ENCODE data around the gene CLDN6.
A peak's percentile ranks its signal among the peaks of the same experiment; 100 is the strongest.

Gene CLDN6

DNA sequence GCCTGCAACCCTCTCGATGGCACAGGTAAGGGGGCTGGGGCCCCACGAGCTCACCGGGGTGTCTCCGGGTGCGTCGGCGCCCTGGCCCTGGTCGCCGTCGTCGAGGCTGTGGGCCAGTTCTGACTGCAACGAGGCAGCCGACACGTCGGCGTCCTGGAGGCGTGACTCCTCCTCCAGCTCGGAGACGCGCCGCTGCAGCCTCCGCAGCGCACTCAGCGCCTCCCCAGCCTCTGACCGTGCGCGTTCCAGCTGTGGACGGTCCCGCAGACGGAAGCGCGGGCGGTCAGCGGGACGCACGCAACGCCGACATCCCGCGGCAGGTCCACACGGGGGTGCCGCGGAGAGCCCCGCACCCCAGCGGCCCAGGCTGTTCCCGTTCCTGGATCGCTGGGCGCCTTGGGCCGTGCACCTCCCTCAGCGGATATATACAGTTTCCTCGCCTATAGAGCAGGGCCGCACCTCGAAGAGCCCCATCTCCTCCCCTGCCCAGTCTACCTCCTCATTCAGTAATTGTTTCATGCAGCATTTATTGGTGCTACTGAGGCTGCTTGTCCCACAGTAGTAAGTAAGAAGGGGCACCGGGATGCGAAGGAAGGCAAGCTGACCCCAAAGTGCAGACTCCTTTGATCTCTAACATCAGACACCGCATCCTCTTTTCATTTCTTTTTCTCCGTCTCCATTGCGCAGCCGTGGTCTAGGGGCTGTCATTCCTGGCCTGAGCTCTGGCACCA is 11.7 kb upstream of the CLDN6 start:
- no peaks in the 10 kb centered on the region for H3K9me3 ChIP-seq (ENCODE audit: control insufficient read depth, insufficient read depth, low read length)
- H3K36me3 ChIP-seq (ENCODE audit: control insufficient read depth, low read length), result peaks cover 19% of the 10 kb centered on the region
- H3K4me2 ChIP-seq (ENCODE audit: low read length), result no peak overlapping the region
- no peaks in the 10 kb centered on the region; the same call in 1 of the 2 replicates for H4K20me1 ChIP-seq (ENCODE audit: control insufficient read depth, insufficient read depth, low read depth, low read length)
- no peak overlapping the region for H3K4me3 ChIP-seq (ENCODE audit: low read length)
- H3K27me3 ChIP-seq (ENCODE audit: control insufficient read depth, low read length), result peaks cover 52% of the 10 kb centered on the region
- H3K4me1 ChIP-seq (ENCODE audit: control insufficient read depth, low read length), result peaks cover 16% of the 10 kb centered on the region
- H3K27ac ChIP-seq (ENCODE audit: low read depth, low read length), result no peak overlapping the region
- H3F3A ChIP-seq (ENCODE audit: control insufficient read depth, insufficient read depth), result 0 out of 2 replicates have a peak, but pooled peaks cover 2% of the 10 kb centered on the region
- peaks cover 5% of the 10 kb centered on the region for H3K79me2 ChIP-seq (ENCODE audit: control insufficient read depth, low read length)
- TF ChIP-seq, protein P1, sequence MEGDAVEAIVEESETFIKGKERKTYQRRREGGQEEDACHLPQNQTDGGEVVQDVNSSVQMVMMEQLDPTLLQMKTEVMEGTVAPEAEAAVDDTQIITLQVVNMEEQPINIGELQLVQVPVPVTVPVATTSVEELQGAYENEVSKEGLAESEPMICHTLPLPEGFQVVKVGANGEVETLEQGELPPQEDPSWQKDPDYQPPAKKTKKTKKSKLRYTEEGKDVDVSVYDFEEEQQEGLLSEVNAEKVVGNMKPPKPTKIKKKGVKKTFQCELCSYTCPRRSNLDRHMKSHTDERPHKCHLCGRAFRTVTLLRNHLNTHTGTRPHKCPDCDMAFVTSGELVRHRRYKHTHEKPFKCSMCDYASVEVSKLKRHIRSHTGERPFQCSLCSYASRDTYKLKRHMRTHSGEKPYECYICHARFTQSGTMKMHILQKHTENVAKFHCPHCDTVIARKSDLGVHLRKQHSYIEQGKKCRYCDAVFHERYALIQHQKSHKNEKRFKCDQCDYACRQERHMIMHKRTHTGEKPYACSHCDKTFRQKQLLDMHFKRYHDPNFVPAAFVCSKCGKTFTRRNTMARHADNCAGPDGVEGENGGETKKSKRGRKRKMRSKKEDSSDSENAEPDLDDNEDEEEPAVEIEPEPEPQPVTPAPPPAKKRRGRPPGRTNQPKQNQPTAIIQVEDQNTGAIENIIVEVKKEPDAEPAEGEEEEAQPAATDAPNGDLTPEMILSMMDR (IDR thresholded peaks at IDR 0.05; ENCODE audit: low read depth, low read length, poor library complexity, severe bottlenecking), result no peak
- no peak for TF ChIP-seq EZH2phosphoT487 (IDR thresholded peaks at IDR 0.05; ENCODE audit: borderline replicate concordance, low read length)
- no peaks in the 10 kb centered on the region for H3K9me2 ChIP-seq (replicated peaks; ENCODE audit: control insufficient read depth, low read length)

DNA sequence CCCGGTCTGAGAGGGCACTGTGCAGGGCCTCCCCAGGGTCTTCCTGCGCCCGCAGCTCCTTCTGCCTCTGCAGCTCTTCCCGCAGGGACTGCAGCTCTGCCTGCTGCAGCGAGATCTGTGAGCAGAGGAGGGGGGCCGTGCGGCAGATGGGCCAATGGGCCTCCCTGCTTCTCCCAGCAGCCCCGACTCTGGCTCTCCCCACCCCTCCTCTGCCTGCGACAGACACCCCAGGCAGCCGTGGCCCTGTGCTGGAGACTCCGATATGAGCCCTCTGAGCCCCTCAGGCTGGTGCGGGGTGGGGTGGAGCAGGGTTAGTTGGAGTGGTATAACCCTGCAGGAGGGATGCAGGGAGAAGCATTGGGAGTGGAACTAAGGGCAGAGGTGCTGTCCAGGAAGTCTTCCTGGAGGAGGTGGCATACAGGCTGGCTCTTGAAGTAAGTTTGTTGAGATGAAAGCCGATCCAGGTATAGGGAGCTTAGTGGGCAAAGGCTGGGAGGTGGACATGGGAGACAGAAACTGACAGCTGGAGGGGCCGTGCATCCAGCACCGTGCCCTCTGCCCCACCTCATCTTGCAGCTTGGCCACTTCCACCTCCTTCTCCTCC is 10.8 kb upstream of the CLDN6 start:
- Histone ChIP-seq H3K4me1 (ENCODE audit: control insufficient read depth, low read length) (peaks cover 16% of the 10 kb centered on the region), H3F3A (ENCODE audit: control insufficient read depth, insufficient read depth) (0 out of 2 replicates have a peak, but pooled peaks cover 2% of the 10 kb centered on the region), H3K79me2 (ENCODE audit: control insufficient read depth, low read length) (peaks cover 5% of the 10 kb centered on the region), H3K27ac (ENCODE audit: low read depth, low read length) (no peak overlapping the region), H3K36me3 (ENCODE audit: control insufficient read depth, low read length) (peaks cover 19% of the 10 kb centered on the region), H3K9me3 (ENCODE audit: control insufficient read depth, insufficient read depth, low read length) (no peaks in the 10 kb centered on the region), H3K27me3 (ENCODE audit: control insufficient read depth, low read length) (peaks cover 43% of the 10 kb centered on the region), H3K4me3 (ENCODE audit: low read length) (no peak overlapping the region), H3K4me2 (ENCODE audit: low read length) (peak overlapping the region; percentile 28; the same call in 1 of the 2 replicates), H4K20me1 (ENCODE audit: control insufficient read depth, insufficient read depth, low read depth, low read length) (no peaks in the 10 kb centered on the region; the same call in 1 of the 2 replicates), H3K9me2 (replicated peaks; ENCODE audit: control insufficient read depth, low read length) (no peaks in the 10 kb centered on the region)
- TF ChIP-seq, protein P1 (IDR thresholded peaks at IDR 0.05; ENCODE audit: low read depth, low read length, poor library complexity, severe bottlenecking), result no peak
- no peak for TF ChIP-seq EZH2phosphoT487 (IDR thresholded peaks at IDR 0.05; ENCODE audit: borderline replicate concordance, low read length)

DNA sequence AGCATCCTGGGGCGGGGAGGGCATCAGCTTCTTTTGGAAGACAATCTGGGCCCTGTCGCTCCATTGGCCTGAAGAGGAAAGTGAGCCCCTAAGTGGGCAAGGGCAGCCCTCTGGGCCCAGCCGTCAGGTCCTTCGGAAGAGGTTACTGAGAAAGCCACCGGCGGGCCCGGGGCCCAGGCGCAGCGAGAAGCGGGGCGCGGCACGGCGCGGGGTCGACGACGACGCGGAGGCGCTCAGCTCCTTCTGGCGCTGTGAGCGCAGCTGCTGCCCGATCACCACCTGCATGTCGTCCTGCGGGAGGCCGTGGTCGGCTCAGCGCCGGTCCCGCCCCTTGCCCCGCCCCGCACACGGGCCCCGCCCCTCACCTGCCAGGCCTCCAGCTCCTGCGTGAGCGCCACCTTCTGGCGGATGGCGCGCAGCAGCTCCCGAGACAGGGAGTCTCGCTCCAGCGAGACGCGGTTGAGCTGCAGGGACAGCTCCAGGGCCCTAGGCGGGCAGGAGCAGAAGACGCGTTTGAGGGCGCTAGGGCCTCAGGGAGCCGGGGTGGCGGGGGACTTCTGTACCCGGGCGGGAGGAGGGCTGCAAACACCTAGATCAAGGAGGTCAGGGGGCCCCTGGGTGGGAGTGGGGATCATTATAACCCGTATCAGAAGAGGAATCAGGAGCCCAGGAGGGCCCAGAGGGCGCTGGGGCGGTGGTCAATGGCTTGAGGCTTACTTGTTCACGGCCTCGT is 10.2 kb upstream of the CLDN6 start:
- peak overlapping the region; percentile 33 for H3K4me3 ChIP-seq (ENCODE audit: low read length)

More for the DNA sequence above, 10.2 kb upstream of the CLDN6 start:
- Histone ChIP-seq H3K4me1 (ENCODE audit: control insufficient read depth, low read length) (peaks cover 21% of the 10 kb centered on the region), H3K9me2 (replicated peaks; ENCODE audit: control insufficient read depth, low read length) (no peaks in the 10 kb centered on the region), H3F3A (ENCODE audit: control insufficient read depth, insufficient read depth) (0 out of 2 replicates have a peak, but pooled peaks cover 2% of the 10 kb centered on the region), H3K9me3 (ENCODE audit: control insufficient read depth, insufficient read depth, low read length) (no peaks in the 10 kb centered on the region), H3K4me2 (ENCODE audit: low read length) (peak overlapping the region; percentile 55), H4K20me1 (ENCODE audit: control insufficient read depth, insufficient read depth, low read depth, low read length) (no peaks in the 10 kb centered on the region; the same call in 1 of the 2 replicates), H3K36me3 (ENCODE audit: control insufficient read depth, low read length) (peaks cover 19% of the 10 kb centered on the region), H3K27ac (ENCODE audit: low read depth, low read length) (no peak overlapping the region), H3K27me3 (ENCODE audit: control insufficient read depth, low read length) (peaks cover 37% of the 10 kb centered on the region), H3K79me2 (ENCODE audit: control insufficient read depth, low read length) (peaks cover 5% of the 10 kb centered on the region)
- TF ChIP-seq, protein P1 (IDR thresholded peaks at IDR 0.05; ENCODE audit: low read depth, low read length, poor library complexity, severe bottlenecking), result peak; percentile 75
- no peak for TF ChIP-seq EZH2phosphoT487 (IDR thresholded peaks at IDR 0.05; ENCODE audit: borderline replicate concordance, low read length)
